ENCODE data around the gene CPAMD8.

The CPAMD8 gene

DNA sequence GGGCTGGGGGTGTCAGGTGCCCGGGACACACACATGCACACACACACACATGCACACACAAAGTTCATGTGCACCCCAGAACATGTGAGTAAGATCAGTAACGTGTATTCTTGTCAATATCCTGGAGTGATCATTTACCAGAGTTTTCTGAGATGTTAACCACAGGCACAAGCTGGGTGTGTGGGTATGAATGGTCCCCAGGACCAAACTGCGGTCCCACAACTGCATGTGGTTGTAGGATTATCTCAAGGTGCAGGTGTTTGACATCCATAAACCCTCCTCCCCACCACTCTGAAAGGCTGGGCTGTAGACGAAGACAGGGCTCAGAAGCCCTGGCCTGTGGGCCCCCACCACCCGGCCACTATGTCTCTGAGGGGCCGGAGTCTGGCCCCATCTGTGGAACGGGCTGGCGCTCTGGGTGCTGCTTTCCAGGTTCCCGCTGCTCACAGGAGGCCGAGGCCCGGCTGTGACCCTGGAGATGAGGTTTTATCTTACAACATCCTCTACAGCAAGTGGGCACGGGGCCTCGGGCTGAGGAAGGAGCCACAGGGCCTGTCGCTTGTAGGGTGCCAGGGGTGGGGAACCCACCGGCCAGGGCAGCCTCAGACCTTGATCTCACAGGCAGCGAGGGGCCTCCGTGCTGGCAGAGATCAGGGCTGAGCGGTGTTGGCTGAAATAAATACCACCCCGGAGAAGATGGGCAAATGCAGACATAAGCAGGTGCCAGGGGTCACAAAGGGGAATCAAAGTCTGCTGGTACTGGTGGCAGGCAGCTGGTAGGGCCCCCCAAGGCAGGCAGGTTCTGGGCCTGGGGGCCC, 133.5 kb downstream of the CPAMD8 start:
- H3K4me1 ChIP-seq (ENCODE audit: low read depth, poor library complexity, severe bottlenecking), result peaks cover 64% of the 10 kb centered on the region
- no peak overlapping the region; the same call in 1 of the 2 replicates for H2AFZ ChIP-seq (ENCODE audit: low read depth)
- H4K20me1 ChIP-seq (ENCODE audit: insufficient read depth), result no peaks in the 10 kb centered on the region
- H3K4me3 ChIP-seq (IDR thresholded peaks at IDR 0.05; ENCODE audit: insufficient read depth, low read depth, low read length), result no peak overlapping the region
- no peaks in the 10 kb centered on the region for H3K27me3 ChIP-seq (ENCODE audit: insufficient read depth, low read depth)
- peak overlapping the region; percentile 30; the same call in 1 of the 2 replicates for H3K9ac ChIP-seq
- H3K4me2 ChIP-seq, result peak overlapping the region; percentile 44
- peak overlapping the region; percentile 75 for H3K27ac ChIP-seq
- TF ChIP-seq, protein P1, sequence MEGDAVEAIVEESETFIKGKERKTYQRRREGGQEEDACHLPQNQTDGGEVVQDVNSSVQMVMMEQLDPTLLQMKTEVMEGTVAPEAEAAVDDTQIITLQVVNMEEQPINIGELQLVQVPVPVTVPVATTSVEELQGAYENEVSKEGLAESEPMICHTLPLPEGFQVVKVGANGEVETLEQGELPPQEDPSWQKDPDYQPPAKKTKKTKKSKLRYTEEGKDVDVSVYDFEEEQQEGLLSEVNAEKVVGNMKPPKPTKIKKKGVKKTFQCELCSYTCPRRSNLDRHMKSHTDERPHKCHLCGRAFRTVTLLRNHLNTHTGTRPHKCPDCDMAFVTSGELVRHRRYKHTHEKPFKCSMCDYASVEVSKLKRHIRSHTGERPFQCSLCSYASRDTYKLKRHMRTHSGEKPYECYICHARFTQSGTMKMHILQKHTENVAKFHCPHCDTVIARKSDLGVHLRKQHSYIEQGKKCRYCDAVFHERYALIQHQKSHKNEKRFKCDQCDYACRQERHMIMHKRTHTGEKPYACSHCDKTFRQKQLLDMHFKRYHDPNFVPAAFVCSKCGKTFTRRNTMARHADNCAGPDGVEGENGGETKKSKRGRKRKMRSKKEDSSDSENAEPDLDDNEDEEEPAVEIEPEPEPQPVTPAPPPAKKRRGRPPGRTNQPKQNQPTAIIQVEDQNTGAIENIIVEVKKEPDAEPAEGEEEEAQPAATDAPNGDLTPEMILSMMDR (conservative IDR thresholded peaks at IDR 0.05; ENCODE audit: low read depth, low read length), result no peak
- no peaks in the 10 kb centered on the region for H3K36me3 ChIP-seq (ENCODE audit: insufficient read depth)
- H3K79me2 ChIP-seq (ENCODE audit: insufficient read depth, low read depth), result 0 out of 2 replicates have a peak, but pooled peaks cover 12% of the 10 kb centered on the region

DNA sequence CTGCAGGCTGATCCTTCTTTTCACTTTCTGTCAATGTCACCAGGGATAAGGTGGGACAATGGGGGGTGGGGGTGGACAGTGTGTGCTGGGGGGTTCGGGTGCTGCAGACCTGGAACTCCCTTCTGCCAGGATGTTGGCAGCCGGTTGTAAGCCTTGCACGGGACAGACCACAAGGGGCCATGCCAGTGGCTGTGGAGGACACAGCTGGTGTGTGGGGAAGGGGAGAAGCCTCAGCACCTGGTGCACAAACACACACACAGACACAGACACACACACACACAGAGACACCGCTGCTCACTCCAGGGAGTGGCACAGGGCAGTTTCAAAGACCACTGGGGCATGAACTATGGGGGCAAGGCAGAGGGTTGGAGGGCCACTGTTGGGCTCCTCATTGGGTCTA, 134.2 kb downstream of the CPAMD8 start:
- Histone ChIP-seq H3K36me3 (ENCODE audit: insufficient read depth) (no peaks in the 10 kb centered on the region), H4K20me1 (ENCODE audit: insufficient read depth) (no peaks in the 10 kb centered on the region), H3K4me1 (ENCODE audit: low read depth, poor library complexity, severe bottlenecking) (peaks cover 70% of the 10 kb centered on the region), H3K9ac (no peak overlapping the region; the same call in 1 of the 2 replicates), H3K27me3 (ENCODE audit: insufficient read depth, low read depth) (no peaks in the 10 kb centered on the region), H3K4me3 (IDR thresholded peaks at IDR 0.05; ENCODE audit: insufficient read depth, low read depth, low read length) (no peak overlapping the region), H3K79me2 (ENCODE audit: insufficient read depth, low read depth) (0 out of 2 replicates have a peak, but pooled peaks cover 12% of the 10 kb centered on the region), H3K27ac (peak overlapping the region; percentile 75), H3K4me2 (peak overlapping the region; percentile 44), H2AFZ (ENCODE audit: low read depth) (no peak overlapping the region; the same call in 1 of the 2 replicates)
- TF ChIP-seq, protein P1 (conservative IDR thresholded peaks at IDR 0.05; ENCODE audit: low read depth, low read length), result no peak

DNA sequence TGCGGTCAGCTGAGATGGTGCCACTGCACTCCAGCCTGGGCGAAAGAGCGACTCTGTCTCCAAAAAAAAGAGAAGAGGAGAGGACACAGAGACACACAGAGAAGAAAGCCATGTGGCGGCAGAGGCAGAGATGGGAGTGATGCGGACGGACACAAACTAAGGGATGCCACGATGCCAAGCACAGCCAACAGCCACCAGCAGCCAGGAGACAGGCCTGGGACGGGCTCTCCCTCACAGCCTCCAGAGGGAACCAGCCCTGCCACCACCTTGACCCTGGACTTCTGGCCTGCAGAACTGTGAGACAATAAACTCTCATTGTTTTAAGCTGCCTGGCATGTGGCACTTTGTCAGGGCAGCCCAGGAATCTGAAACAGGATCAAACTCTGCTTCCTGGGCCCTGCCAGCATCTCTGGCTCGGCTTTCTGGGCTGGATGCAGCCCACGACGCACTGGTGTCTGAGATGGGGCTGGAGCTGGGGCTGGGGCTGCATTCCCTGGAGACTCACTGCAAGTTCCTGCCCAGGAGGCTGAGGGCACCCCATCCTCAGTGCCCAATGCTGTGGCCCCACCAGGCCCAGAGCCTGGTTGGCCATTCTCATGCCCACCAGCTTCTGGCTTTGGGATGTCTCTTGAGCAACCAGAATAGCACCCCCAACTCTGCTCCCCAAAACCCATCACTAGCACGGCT, 134.8 kb downstream of the CPAMD8 start:
- no peak overlapping the region for H3K4me3 ChIP-seq (IDR thresholded peaks at IDR 0.05; ENCODE audit: insufficient read depth, low read depth, low read length)
- peak overlapping the region; percentile 75 for H3K27ac ChIP-seq
- peaks cover 75% of the 10 kb centered on the region for H3K4me1 ChIP-seq (ENCODE audit: low read depth, poor library complexity, severe bottlenecking)

DNA sequence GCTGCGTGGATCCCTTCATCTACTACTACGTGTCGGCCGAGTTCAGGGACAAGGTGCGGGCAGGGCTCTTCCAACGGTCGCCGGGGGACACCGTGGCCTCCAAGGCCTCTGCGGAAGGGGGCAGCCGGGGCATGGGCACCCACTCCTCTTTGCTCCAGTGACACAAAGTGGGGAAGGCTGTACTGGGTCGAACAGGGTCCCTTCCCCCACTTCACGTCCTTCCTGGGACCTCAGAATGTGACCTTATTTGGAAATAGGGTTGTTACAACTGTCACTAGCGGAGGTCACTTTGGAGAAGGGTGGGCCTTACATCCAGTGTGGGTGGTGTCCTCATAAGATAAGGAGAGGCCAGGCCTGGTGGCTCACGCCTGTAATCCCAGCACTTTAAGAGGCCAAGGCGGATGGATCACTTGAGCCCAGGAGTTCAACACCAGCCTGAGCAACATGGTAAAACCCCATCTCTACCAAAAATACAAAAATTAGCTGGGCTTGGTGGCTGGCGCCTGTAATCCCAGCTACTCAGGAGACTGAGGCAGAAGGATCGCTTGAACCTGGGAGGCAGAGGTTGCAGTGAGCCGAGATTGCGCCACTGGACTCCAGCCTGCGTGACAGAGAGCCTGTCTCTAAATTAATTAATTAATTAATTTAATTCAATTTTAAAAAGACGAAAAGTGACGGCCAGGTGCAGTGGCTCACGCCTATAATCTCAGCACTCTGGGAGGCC, 136.0 kb downstream of the CPAMD8 start:
- Histone ChIP-seq H3K36me3 (ENCODE audit: insufficient read depth) (no peaks in the 10 kb centered on the region), H2AFZ (ENCODE audit: low read depth) (no peak overlapping the region), H3K4me3 (IDR thresholded peaks at IDR 0.05; ENCODE audit: insufficient read depth, low read depth, low read length) (no peak overlapping the region), H3K4me1 (ENCODE audit: low read depth, poor library complexity, severe bottlenecking) (peaks cover 74% of the 10 kb centered on the region), H3K27me3 (ENCODE audit: insufficient read depth, low read depth) (no peaks in the 10 kb centered on the region), H3K4me2 (no peak overlapping the region), H3K27ac (0 out of 2 replicates have a peak overlapping the region, but pooled peaks have one; percentile 75), H3K9ac (no peak overlapping the region), H3K79me2 (ENCODE audit: insufficient read depth, low read depth) (0 out of 2 replicates have a peak, but pooled peaks cover 12% of the 10 kb centered on the region), H4K20me1 (ENCODE audit: insufficient read depth) (no peaks in the 10 kb centered on the region)
- TF ChIP-seq, protein P1 (conservative IDR thresholded peaks at IDR 0.05; ENCODE audit: low read depth, low read length), result no peak

More for the DNA sequence above, 134.8 kb downstream of the CPAMD8 start:
- Histone ChIP-seq H3K27me3 (ENCODE audit: insufficient read depth, low read depth) (no peaks in the 10 kb centered on the region), H3K36me3 (ENCODE audit: insufficient read depth) (no peaks in the 10 kb centered on the region), H3K4me2 (peak overlapping the region; percentile 44), H2AFZ (ENCODE audit: low read depth) (no peak overlapping the region), H3K9ac (no peak overlapping the region), H3K79me2 (ENCODE audit: insufficient read depth, low read depth) (0 out of 2 replicates have a peak, but pooled peaks cover 12% of the 10 kb centered on the region), H4K20me1 (ENCODE audit: insufficient read depth) (no peaks in the 10 kb centered on the region)
- TF ChIP-seq, protein P1 (conservative IDR thresholded peaks at IDR 0.05; ENCODE audit: low read depth, low read length), result no peak
